ENCODE results near the gene ITPK1.

DNA sequence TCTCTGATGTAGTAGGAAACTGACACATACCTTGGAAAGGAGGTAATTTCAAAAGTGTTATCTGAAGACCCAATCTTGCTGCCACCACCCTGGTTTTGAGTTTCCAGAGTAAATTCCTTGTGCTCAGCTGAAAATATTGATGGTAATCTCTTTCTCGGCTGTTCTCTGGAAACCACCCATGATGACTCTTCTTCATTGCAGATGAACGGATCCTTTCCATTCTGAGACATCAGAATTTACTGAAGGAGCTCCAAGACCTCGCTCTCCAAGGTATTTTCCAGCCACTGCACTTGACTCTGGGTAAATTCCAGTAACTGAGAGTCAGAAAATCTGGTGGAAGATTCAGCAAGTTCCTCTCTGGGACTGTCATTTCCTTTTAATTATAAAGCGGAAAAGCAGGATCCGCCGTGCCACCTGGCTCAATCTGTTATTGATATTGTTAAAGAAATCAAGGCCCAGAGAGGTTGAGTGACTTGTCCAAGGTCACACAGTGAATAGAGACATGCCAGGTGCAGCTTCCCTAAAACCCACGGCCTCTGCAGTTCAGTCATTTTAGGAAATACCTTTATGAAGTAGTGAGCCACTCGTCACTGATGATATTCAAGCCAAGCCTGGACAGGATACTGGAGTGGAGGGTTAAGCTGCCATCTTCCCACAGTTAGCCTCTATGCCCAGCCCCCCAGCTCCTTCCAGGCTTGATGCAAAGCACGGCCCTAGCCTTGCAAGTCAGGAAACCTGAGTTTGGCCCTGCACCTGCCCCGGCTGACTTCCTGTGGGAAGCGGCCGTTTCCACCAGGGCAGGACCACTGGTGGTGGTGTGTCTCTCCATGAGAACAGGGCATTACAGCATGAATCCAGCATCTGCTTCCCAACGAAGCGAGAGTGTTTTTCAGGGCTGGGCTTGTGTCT, 188.1 kb downstream of the ITPK1 start:
- TF ChIP-seq, protein P1, sequence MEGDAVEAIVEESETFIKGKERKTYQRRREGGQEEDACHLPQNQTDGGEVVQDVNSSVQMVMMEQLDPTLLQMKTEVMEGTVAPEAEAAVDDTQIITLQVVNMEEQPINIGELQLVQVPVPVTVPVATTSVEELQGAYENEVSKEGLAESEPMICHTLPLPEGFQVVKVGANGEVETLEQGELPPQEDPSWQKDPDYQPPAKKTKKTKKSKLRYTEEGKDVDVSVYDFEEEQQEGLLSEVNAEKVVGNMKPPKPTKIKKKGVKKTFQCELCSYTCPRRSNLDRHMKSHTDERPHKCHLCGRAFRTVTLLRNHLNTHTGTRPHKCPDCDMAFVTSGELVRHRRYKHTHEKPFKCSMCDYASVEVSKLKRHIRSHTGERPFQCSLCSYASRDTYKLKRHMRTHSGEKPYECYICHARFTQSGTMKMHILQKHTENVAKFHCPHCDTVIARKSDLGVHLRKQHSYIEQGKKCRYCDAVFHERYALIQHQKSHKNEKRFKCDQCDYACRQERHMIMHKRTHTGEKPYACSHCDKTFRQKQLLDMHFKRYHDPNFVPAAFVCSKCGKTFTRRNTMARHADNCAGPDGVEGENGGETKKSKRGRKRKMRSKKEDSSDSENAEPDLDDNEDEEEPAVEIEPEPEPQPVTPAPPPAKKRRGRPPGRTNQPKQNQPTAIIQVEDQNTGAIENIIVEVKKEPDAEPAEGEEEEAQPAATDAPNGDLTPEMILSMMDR (conservative IDR thresholded peaks at IDR 0.05 in 1 of 2, IDR thresholded peaks at IDR 0.05 in 1 of 2; ENCODE audit: extremely low read depth in 1 of 2, insufficient read depth in 1 of 2, low read depth in 1 of 2, low read length in 2 of 2) = no peak
- no peak for TF ChIP-seq EZH2 (IDR thresholded peaks at IDR 0.05; ENCODE audit: borderline replicate concordance, low read length)

All from mammary epithelial cell (primary cell).